Measurements from ENCODE around the gene RAB6B.

RAB6B gene

DNA sequence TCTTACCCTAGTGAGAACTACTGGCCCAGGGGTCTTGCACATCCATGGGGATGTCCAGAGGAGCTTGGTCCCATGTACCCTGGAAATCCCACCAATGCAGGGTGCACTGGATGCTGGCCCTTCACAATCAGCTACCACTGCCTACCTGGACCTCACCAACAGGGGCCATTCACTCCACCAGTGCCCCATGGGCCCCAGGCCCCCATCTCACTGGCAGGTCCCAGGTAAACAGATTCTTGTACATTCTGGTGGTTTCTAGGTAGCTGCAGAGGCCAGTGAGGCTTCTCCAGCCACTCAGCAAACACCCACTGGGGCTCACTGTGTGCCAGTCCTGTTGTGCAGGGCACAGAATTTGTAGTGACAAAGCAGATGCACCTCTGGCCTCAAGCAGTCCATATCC is 24.9 kb downstream of the RAB6B start:
- no peaks in the 10 kb centered on the region for H3K9me3 ChIP-seq (ENCODE audit: severe bottlenecking)
- no peaks in the 10 kb centered on the region for H3K4me1 ChIP-seq (ENCODE audit: insufficient read depth, poor library complexity, severe bottlenecking)
- TF ChIP-seq, protein P1, sequence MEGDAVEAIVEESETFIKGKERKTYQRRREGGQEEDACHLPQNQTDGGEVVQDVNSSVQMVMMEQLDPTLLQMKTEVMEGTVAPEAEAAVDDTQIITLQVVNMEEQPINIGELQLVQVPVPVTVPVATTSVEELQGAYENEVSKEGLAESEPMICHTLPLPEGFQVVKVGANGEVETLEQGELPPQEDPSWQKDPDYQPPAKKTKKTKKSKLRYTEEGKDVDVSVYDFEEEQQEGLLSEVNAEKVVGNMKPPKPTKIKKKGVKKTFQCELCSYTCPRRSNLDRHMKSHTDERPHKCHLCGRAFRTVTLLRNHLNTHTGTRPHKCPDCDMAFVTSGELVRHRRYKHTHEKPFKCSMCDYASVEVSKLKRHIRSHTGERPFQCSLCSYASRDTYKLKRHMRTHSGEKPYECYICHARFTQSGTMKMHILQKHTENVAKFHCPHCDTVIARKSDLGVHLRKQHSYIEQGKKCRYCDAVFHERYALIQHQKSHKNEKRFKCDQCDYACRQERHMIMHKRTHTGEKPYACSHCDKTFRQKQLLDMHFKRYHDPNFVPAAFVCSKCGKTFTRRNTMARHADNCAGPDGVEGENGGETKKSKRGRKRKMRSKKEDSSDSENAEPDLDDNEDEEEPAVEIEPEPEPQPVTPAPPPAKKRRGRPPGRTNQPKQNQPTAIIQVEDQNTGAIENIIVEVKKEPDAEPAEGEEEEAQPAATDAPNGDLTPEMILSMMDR (IDR thresholded peaks at IDR 0.05; ENCODE audit: poor library complexity, severe bottlenecking), result no peak
- H3K36me3 ChIP-seq (ENCODE audit: low read depth), result no peaks in the 10 kb centered on the region
- no peaks in the 10 kb centered on the region for H3K27me3 ChIP-seq (ENCODE audit: insufficient read depth, poor library complexity, severe bottlenecking)
- no peak overlapping the region for H3K27ac ChIP-seq (ENCODE audit: poor library complexity, severe bottlenecking)
- no peak overlapping the region for H3K4me3 ChIP-seq (ENCODE audit: severe bottlenecking)
- ATAC-seq (ENCODE audit: low read depth) (no peak), DNase-seq (ENCODE audit: low spot score) (no peak)

DNA sequence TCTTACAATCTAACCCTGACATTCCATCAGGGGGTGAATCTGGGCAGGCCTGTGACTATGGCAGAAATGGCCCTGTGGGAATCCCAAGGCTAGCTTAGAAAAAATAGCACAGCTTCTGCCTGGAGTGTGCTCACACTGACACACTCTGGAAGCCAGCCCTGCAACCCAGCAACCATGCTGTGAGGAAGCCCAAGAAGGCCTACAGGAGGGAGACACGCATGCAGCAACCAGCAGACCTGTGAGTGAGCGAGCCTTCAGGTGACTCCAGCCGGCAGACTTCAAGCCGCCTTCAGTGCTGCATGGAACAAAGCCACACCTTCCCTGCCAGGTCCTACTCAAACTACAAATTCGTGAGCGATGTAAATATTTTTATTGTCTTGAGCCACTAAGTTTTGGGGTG is 26.1 kb downstream of the RAB6B start:
- Histone ChIP-seq H3K27me3 (ENCODE audit: insufficient read depth, poor library complexity, severe bottlenecking) (no peaks in the 10 kb centered on the region), H3K4me1 (ENCODE audit: insufficient read depth, poor library complexity, severe bottlenecking) (no peaks in the 10 kb centered on the region), H3K36me3 (ENCODE audit: low read depth) (no peaks in the 10 kb centered on the region), H3K4me3 (ENCODE audit: severe bottlenecking) (no peak overlapping the region), H3K27ac (ENCODE audit: poor library complexity, severe bottlenecking) (no peak overlapping the region), H3K9me3 (ENCODE audit: severe bottlenecking) (no peaks in the 10 kb centered on the region)
- TF ChIP-seq, protein P1 (IDR thresholded peaks at IDR 0.05; ENCODE audit: poor library complexity, severe bottlenecking), result no peak
- ATAC-seq (ENCODE audit: low read depth) (no peak), DNase-seq (ENCODE audit: low spot score) (no peak)

DNA sequence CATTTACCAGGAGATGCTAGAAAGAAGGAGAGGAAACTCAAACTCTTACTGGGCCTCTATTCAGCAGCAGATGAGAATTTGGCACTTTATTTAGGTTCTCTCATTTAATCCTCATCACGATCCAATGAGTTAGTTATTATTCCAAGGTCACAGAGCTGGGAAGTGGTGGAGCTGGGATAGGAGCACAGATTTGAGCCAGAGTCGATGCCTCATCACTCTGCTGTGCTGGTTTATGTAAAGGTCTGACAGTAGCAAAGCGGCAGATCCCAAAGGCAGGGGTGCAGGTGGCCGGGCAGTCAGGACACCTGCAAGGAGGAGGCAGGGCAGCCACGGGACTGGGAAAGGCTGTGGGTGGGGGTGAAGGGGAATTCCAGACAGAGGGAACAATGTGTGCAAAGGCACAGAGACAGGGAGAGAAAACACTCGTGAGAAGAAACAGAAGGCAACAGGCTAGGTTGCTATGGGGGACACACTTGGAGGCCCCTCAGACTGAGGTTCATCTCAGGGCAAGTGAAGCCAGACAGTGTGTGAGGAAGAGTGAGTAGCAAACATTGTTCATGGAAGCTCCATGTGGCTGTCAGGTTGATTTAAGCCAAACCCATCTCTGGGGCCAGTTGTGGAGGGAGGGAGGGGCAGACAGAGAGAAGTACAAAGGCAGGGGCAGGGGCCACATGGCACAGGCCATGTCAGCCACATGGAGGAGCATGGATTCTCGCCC is 26.8 kb downstream of the RAB6B start:
- Histone ChIP-seq H3K4me1 (ENCODE audit: insufficient read depth, poor library complexity, severe bottlenecking) (no peaks in the 10 kb centered on the region), H3K4me3 (ENCODE audit: severe bottlenecking) (no peak overlapping the region), H3K27me3 (ENCODE audit: insufficient read depth, poor library complexity, severe bottlenecking) (no peaks in the 10 kb centered on the region), H3K9me3 (ENCODE audit: severe bottlenecking) (no peaks in the 10 kb centered on the region), H3K36me3 (ENCODE audit: low read depth) (no peaks in the 10 kb centered on the region), H3K27ac (ENCODE audit: poor library complexity, severe bottlenecking) (no peak overlapping the region)
- TF ChIP-seq, protein P1 (IDR thresholded peaks at IDR 0.05; ENCODE audit: poor library complexity, severe bottlenecking), result no peak
- ATAC-seq (ENCODE audit: low read depth) (no peak), DNase-seq (ENCODE audit: low spot score) (no peak)

DNA sequence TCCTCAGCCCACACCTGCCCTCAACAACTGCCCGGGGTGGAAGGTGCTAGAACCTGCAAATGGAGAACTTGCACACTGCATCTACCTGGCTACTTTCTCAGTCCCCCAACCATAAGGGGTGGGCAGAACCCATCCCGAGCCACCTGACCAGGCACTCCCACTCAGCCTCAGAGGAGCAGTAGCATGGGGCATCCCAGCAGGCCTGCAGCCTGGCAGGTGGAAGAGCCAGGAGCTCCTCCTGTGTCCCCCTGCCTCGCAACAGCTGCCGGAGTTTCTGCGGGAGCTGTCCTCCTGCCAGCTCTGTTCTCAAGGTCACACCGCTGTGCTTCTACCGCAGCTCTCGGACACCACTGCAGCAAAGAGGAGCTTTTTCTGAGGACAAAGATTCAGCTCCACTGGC is 27.5 kb downstream of the RAB6B start:
- H3K9me3 ChIP-seq (ENCODE audit: severe bottlenecking), result no peaks in the 10 kb centered on the region
- H3K4me3 ChIP-seq (ENCODE audit: severe bottlenecking), result no peak overlapping the region
- H3K4me1 ChIP-seq (ENCODE audit: insufficient read depth, poor library complexity, severe bottlenecking), result no peaks in the 10 kb centered on the region
- H3K36me3 ChIP-seq (ENCODE audit: low read depth), result no peaks in the 10 kb centered on the region
- no peak for DNase-seq (ENCODE audit: low spot score)
- TF ChIP-seq, protein P1 (IDR thresholded peaks at IDR 0.05; ENCODE audit: poor library complexity, severe bottlenecking), result no peak
- no peak for ATAC-seq (ENCODE audit: low read depth)
- H3K27me3 ChIP-seq (ENCODE audit: insufficient read depth, poor library complexity, severe bottlenecking), result no peaks in the 10 kb centered on the region
- H3K27ac ChIP-seq (ENCODE audit: poor library complexity, severe bottlenecking), result no peak overlapping the region

DNA sequence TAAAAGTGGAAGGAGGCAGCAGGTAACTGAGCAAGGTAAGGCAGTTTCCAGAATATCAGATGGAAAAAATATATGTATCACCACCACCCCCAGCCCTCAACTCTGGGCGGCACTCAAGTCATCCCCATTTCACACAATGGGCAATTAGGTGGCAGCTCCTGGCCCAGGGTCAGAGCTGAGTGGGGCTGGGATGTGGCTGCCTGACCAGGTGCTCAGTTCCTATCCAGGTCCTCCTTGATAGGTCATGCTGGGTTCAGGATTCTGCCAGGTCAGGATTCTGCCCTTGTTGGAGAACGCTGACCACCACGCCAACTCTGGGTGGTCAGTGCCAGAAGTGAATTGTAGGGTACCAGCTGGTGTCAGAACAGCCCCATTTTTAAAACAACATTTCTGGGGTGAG is 29.5 kb downstream of the RAB6B start:
- H3K9me3 ChIP-seq (ENCODE audit: severe bottlenecking), result no peaks in the 10 kb centered on the region
- no peak overlapping the region for H3K27ac ChIP-seq (ENCODE audit: poor library complexity, severe bottlenecking)
- no peaks in the 10 kb centered on the region for H3K4me1 ChIP-seq (ENCODE audit: insufficient read depth, poor library complexity, severe bottlenecking)
- no peak overlapping the region for H3K4me3 ChIP-seq (ENCODE audit: severe bottlenecking)
- ATAC-seq (ENCODE audit: low read depth) (no peak), DNase-seq (ENCODE audit: low spot score) (no peak)
- H3K36me3 ChIP-seq (ENCODE audit: low read depth), result no peaks in the 10 kb centered on the region
- H3K27me3 ChIP-seq (ENCODE audit: insufficient read depth, poor library complexity, severe bottlenecking), result no peaks in the 10 kb centered on the region
- TF ChIP-seq, protein P1 (IDR thresholded peaks at IDR 0.05; ENCODE audit: poor library complexity, severe bottlenecking), result no peak
